Uterus (tissue), 4 donors: ENCODE results near the gene ZNF518B. TPM values are rescaled to one million over a fixed set of nuclear protein-coding genes. Genes with fewer than 3 reads are reported as not detected.

ENCODE experiments used
- DNase-seq, 2 donors: peaks; one replicate each; pipeline ENCODE4 v3.0.0-alpha.2; 2019 to 2020
- H3K27ac ChIP-seq, 2 donors: fragments of 200-600 bp; sonication (generic); 1 replicate in 1 of 2; 2 replicates in 1 of 2; pipeline ENCODE4 v1.5.1; 2016 to 2018
- H3K27me3 ChIP-seq, 2 donors: fragments of 200-600 bp; sonication (generic); one replicate each; pipeline ENCODE4 v1.5.1; 2018 to 2019; ENCODE audit warnings: control low read depth in 1 of 2
- H3K36me3 ChIP-seq, 2 donors: fragments of 200-600 bp; sonication (generic); one replicate each; pipeline ENCODE4 v1.5.1; 2019; ENCODE audit warnings: control low read depth in 1 of 2
- H3K4me1 ChIP-seq, 2 donors: fragments of 200-600 bp; sonication (generic); one replicate each; pipeline ENCODE4 v1.5.1; 2018 to 2019; ENCODE audit warnings: control low read depth in 1 of 2
- H3K4me3 ChIP-seq, 2 donors: fragments of 200-600 bp; sonication (generic); 1 replicate in 1 of 2; 2 replicates in 1 of 2; pipeline ENCODE4 v1.5.1; 2018 to 2019; ENCODE audit warnings: mild to moderate bottlenecking in 1 of 2
- H3K9me3 ChIP-seq, 2 donors: fragments of 200-600 bp; sonication (generic); one replicate each; pipeline ENCODE4 v1.5.1; 2019; ENCODE audit warnings: control low read depth in 1 of 2
- CTCF ChIP-seq, 4 experiments: fragments of 200-600 bp in 2 of 4; fragments of 450-650 bp in 2 of 4; sonication (generic) in 2 of 4; IDR thresholded peaks; one replicate each; pipeline ENCODE4 v1.5.1; 2016 to 2019; ENCODE audit warnings: antibody characterized with exemption in 4 of 4, mild to moderate bottlenecking in 2 of 4, moderate library complexity in 1 of 4
- POLR2A ChIP-seq, 2 donors: fragments of 450-650 bp; IDR thresholded peaks; one replicate each; pipeline ENCODE4 v1.6.1; 2016; ENCODE audit warnings: antibody characterized with exemption in 2 of 2, mild to moderate bottlenecking in 1 of 2, moderate library complexity in 1 of 2
- intact Hi-C: fragments of 100-400 bp; cut with DNase I; formaldehyde crosslinking; loops from one replicate; pipeline ENCODE4 v1.15.1; 2023; ENCODE audit warnings: low total_unique reads
- total RNA-seq, 4 donors: library from RNA; depleted of rRNA in 3 of 4; stranded (reverse); fragments of >200 nt in 3 of 4; gene quantifications; one replicate each; pipeline versions ENCODE4 v1.1.0 to v1.2.4, GENCODE V29; 2014 to 2023
- donor health status: DM: yes; HTN: yes; CAD: no.

The ZNF518B gene
- total RNA-seq, 4 donors from 2014 or later = 13.8 to 105 (median 46.4) TPM

- Histone ChIP-seq H3K27me3 (no peaks in the 10 kb centered on the region), H3K27ac (no peak overlapping the region), H3K36me3 (no peaks in the 10 kb centered on the region), H3K4me1 (no peaks in the 10 kb centered on the region), H3K9me3 (no peaks in the 10 kb centered on the region), H3K4me3 (no peak overlapping the region)
- TF ChIP-seq CTCF (IDR thresholded peaks at IDR 0.05) = no peak
- DNase-seq = no peak
- intact Hi-C loops = no loop called here
Observed at GRCh38 chr4:10500776-10501175, 43.5 kb upstream of the ZNF518B start.

- TF ChIP-seq POLR2A (IDR thresholded peaks at IDR 0.05) (no peak), CTCF (IDR thresholded peaks at IDR 0.05) (no peak)
- Histone ChIP-seq H3K4me1 (no peaks in the 10 kb centered on the region), H3K27me3 (no peaks in the 10 kb centered on the region), H3K4me3 (no peak overlapping the region), H3K27ac (no peak overlapping the region), H3K9me3 (no peaks in the 10 kb centered on the region), H3K36me3 (no peaks in the 10 kb centered on the region)
- intact Hi-C loops = no loop called here
- no peak for DNase-seq
Observed at GRCh38 chr4:10496200-10496599, 39.0 kb upstream of the ZNF518B start.

GRCh38 chr4:10495651-10496050 lies 38.4 kb upstream of the ZNF518B start:
- no peaks in the 10 kb centered on the region for H3K36me3 ChIP-seq
- TF ChIP-seq CTCF (IDR thresholded peaks at IDR 0.05) (no peak), POLR2A (IDR thresholded peaks at IDR 0.05) (no peak)
- H3K27me3 ChIP-seq = no peaks in the 10 kb centered on the region
- no peak for DNase-seq
- H3K4me3 ChIP-seq = no peak overlapping the region
- H3K27ac ChIP-seq = no peak overlapping the region
- intact Hi-C loops = no loop called here
- H3K9me3 ChIP-seq = no peaks in the 10 kb centered on the region
- H3K4me1 ChIP-seq = no peaks in the 10 kb centered on the region

GRCh38 chr4:10492464-10492863 lies 35.2 kb upstream of the ZNF518B start:
- no peak for TF ChIP-seq CTCF (IDR thresholded peaks at IDR 0.05)
- TF ChIP-seq POLR2A (IDR thresholded peaks at IDR 0.05) = no peak
- Histone ChIP-seq H3K4me3 (no peak overlapping the region), H3K27me3 (no peaks in the 10 kb centered on the region), H3K36me3 (no peaks in the 10 kb centered on the region), H3K9me3 (no peaks in the 10 kb centered on the region), H3K27ac (no peak overlapping the region), H3K4me1 (no peaks in the 10 kb centered on the region)
- intact Hi-C loops = no loop called here
- DNase-seq = no peak

GRCh38 chr4:10491401-10491800 lies 34.2 kb upstream of the ZNF518B start:
- Histone ChIP-seq H3K27ac (no peak overlapping the region), H3K4me1 (no peaks in the 10 kb centered on the region), H3K4me3 (no peak overlapping the region), H3K9me3 (no peaks in the 10 kb centered on the region), H3K27me3 (no peaks in the 10 kb centered on the region), H3K36me3 (no peaks in the 10 kb centered on the region)
- DNase-seq = no peak
- TF ChIP-seq CTCF (IDR thresholded peaks at IDR 0.05) (no peak), POLR2A (IDR thresholded peaks at IDR 0.05) (no peak)
- intact Hi-C loops = no loop called here
